SU-DHL-6 (cell line): Measurements from ENCODE around the gene WDR93.

Experiments used
- EZH2phosphoT487 ChIP-seq: fragments of 200-600 bp; sonication (generic), shearing (Covaris generic); conservative IDR thresholded peaks from 2 replicates; pipeline ENCODE4 v1.6.1; 2018; ENCODE audit warnings: mild to moderate bottlenecking, antibody characterized with exemption, low read length, moderate library complexity, mixed read lengths
- TF ChIP-seq, protein P1 (sequence below): fragments of 200-600 bp; sonication (generic); IDR thresholded peaks from one replicate; pipeline ENCODE4 v1.5.1; 2017; ENCODE audit warnings: antibody characterized with exemption, mild to moderate bottlenecking, low read length, moderate library complexity; ENCODE audit not compliant: insufficient read depth, poor library complexity, severe bottlenecking

- TF ChIP-seq, protein P1, sequence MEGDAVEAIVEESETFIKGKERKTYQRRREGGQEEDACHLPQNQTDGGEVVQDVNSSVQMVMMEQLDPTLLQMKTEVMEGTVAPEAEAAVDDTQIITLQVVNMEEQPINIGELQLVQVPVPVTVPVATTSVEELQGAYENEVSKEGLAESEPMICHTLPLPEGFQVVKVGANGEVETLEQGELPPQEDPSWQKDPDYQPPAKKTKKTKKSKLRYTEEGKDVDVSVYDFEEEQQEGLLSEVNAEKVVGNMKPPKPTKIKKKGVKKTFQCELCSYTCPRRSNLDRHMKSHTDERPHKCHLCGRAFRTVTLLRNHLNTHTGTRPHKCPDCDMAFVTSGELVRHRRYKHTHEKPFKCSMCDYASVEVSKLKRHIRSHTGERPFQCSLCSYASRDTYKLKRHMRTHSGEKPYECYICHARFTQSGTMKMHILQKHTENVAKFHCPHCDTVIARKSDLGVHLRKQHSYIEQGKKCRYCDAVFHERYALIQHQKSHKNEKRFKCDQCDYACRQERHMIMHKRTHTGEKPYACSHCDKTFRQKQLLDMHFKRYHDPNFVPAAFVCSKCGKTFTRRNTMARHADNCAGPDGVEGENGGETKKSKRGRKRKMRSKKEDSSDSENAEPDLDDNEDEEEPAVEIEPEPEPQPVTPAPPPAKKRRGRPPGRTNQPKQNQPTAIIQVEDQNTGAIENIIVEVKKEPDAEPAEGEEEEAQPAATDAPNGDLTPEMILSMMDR: no peak
- no peak for TF ChIP-seq EZH2phosphoT487
Measured at GRCh38 chr15:89732451-89733172, 42.0 kb downstream of the WDR93 start.
